WTC11 (cell line): ENCODE results near the gene VAV2. TPM values are rescaled to one million over a fixed set of nuclear protein-coding genes. Genes with fewer than 3 reads are reported as not detected.

Experiments used
- ATAC-seq: fragments of 200-7000 bp; cut with Tn5 transposase; 2 replicates; pipeline ENCODE4 v1.10.0; 2021; ENCODE audit warnings: mild to moderate bottlenecking, moderate library complexity
- CTCF ChIA-PET: fragments of 300-600 bp; sonication (Branson Sonifier 250); formaldehyde crosslinking; loops from one replicate; lab custom pipeline; 2021; ENCODE audit warnings: antibody characterized with exemption; lab: Charles Lee
- POLR2A ChIA-PET: fragments of 350-600 bp; sonication (Branson Sonifier 250); formaldehyde crosslinking; loops from one replicate; lab custom pipeline; 2021; ENCODE audit warnings: antibody characterized with exemption; lab: Charles Lee
- DNase-seq: peaks from one replicate; pipeline ENCODE4 v3.0.0; 2021; ENCODE audit warnings: low spot score
- H3K27ac Mint-ChIP-seq: 2 replicates; pipeline ENCODE4 v1.8.0; 2021; ENCODE audit warnings: mixed read lengths
- H3K27me3 Mint-ChIP-seq: 2 replicates; pipeline ENCODE4 v1.8.0; 2021; ENCODE audit warnings: low read depth, mild to moderate bottlenecking, moderate library complexity, mixed read lengths
- H3K36me3 Mint-ChIP-seq: 2 replicates; pipeline ENCODE4 v1.8.0; 2021; ENCODE audit warnings: mixed read lengths
- H3K4me1 Mint-ChIP-seq: 2 replicates; pipeline ENCODE4 v1.8.0; 2022; ENCODE audit warnings: mixed read lengths
- H3K4me3 Mint-ChIP-seq: 2 replicates; pipeline ENCODE4 v1.8.0; 2021; ENCODE audit warnings: mild to moderate bottlenecking, moderate library complexity, mixed read lengths
- H3K9me3 Mint-ChIP-seq: 2 replicates; pipeline ENCODE4 v1.8.0; 2021; ENCODE audit warnings: mixed read lengths
- ARID4B ChIP-seq: sonication (generic); formaldehyde crosslinking; IDR thresholded peaks from 2 replicates; pipeline ENCODE4 v1.8.0; 2023; ENCODE audit warnings: missing genetic modification reagents, mild to moderate bottlenecking, borderline replicate concordance
- ATF3 ChIP-seq: sonication (generic); formaldehyde crosslinking; conservative IDR thresholded peaks from 2 replicates; pipeline ENCODE4 v1.8.1; 2022; ENCODE audit warnings: mild to moderate bottlenecking, missing genetic modification reagents
- CREM ChIP-seq: sonication (generic); formaldehyde crosslinking; IDR thresholded peaks from 2 replicates; pipeline ENCODE4 v1.8.1; 2022; ENCODE audit warnings: mild to moderate bottlenecking, missing genetic modification reagents, moderate library complexity
- E2F1 ChIP-seq: sonication (generic); formaldehyde crosslinking; IDR thresholded peaks from 2 replicates; pipeline ENCODE4 v1.8.0; 2022; ENCODE audit warnings: mild to moderate bottlenecking, missing genetic modification reagents
- EMX1 ChIP-seq: fragments of 250-450 bp; sonication (Bioruptor Pico); IDR thresholded peaks from 2 replicates; pipeline ENCODE4 v1.8.0; 2021; ENCODE audit warnings: mild to moderate bottlenecking
- FOXJ3 ChIP-seq: sonication (generic); formaldehyde crosslinking; IDR thresholded peaks from 2 replicates; pipeline ENCODE4 v1.9.0; 2021; ENCODE audit warnings: missing genetic modification reagents, mild to moderate bottlenecking, borderline replicate concordance
- FOXP1 ChIP-seq: sonication (generic); formaldehyde crosslinking; IDR thresholded peaks from 2 replicates; pipeline ENCODE4 v1.8.0; 2022; ENCODE audit warnings: missing genetic modification reagents, mild to moderate bottlenecking, moderate library complexity, borderline replicate concordance
- GTF2I ChIP-seq: fragments of 250-450 bp; sonication (Bioruptor Pico); conservative IDR thresholded peaks from 2 replicates; pipeline ENCODE4 v1.4.0; 2021; ENCODE audit warnings: mild to moderate bottlenecking
- NR3C1 ChIP-seq: sonication (generic); formaldehyde crosslinking; conservative IDR thresholded peaks from 2 replicates; pipeline ENCODE4 v1.8.1; 2023; ENCODE audit warnings: low read depth, mild to moderate bottlenecking, missing genetic modification reagents
- OVOL2 ChIP-seq: fragments of 250-450 bp; sonication (Bioruptor Pico); IDR thresholded peaks from 2 replicates; pipeline ENCODE4 v1.9.0; 2021; ENCODE audit warnings: mild to moderate bottlenecking, borderline replicate concordance
- PRDM15 ChIP-seq: sonication (generic); formaldehyde crosslinking; IDR thresholded peaks from 2 replicates; pipeline ENCODE4 v1.8.0; 2022; ENCODE audit warnings: missing genetic modification reagents
- SMAD4 ChIP-seq: sonication (generic); formaldehyde crosslinking; IDR thresholded peaks from 2 replicates; pipeline ENCODE4 v1.8.0; 2022; ENCODE audit warnings: mild to moderate bottlenecking, missing genetic modification reagents
- ZBTB43 ChIP-seq: sonication (generic); formaldehyde crosslinking; IDR thresholded peaks from 2 replicates; pipeline ENCODE4 v1.8.1; 2023; ENCODE audit warnings: mild to moderate bottlenecking, missing genetic modification reagents
- ZNF219 ChIP-seq: sonication (generic); formaldehyde crosslinking; IDR thresholded peaks from 2 replicates; pipeline ENCODE4 v1.8.0; 2023; ENCODE audit warnings: missing genetic modification reagents, mild to moderate bottlenecking, borderline replicate concordance
- ZNF416 ChIP-seq: fragments of 250-450 bp; sonication (Bioruptor Pico); IDR thresholded peaks from 2 replicates; pipeline ENCODE4 v1.9.0; 2021; ENCODE audit warnings: mild to moderate bottlenecking, inconsistent platforms
- ZNF425 ChIP-seq: fragments of 250-450 bp; sonication (Bioruptor Pico); conservative IDR thresholded peaks from 2 replicates; pipeline ENCODE4 v1.9.0; 2021; ENCODE audit warnings: mild to moderate bottlenecking
- total RNA-seq: library from RNA; stranded (reverse); gene quantifications from 3 replicates; pipeline ENCODE4 v1.2.3, GENCODE V29; 2021

The VAV2 gene
- total RNA-seq, 1 experiment from 2014 or later: 39.7 TPM

GRCh38 chr9:133786907-133787753 lies 205.0 kb downstream of the VAV2 start (continued):
- TF ChIP-seq PRDM15 (CRISPR knock-in tag) (no peak), EMX1 (CRISPR knock-in tag) (no peak), FOXP1 (CRISPR knock-in tag) (no peak), ATF3 (CRISPR knock-in tag) (no peak), CREM (CRISPR knock-in tag) (no peak), ZBTB43 (CRISPR knock-in tag) (no peak), E2F1 (CRISPR knock-in tag) (no peak), ARID4B (CRISPR knock-in tag) (no peak)

GRCh38 chr9:133786371-133786753 lies 205.8 kb downstream of the VAV2 start:
- ChIA-PET CTCF (interaction anchor here (2.5 kb wide), 1 partner anchor 208 kb away, joined by 18 read pairs; no protein-coding TSS in a partner anchor), POLR2A (no interaction called here)
- DNase-seq (no peak), ATAC-seq (no peak)
- H3K27me3 Mint-ChIP-seq: no peaks in the 10 kb centered on the region
- H3K9me3 Mint-ChIP-seq: no peaks in the 10 kb centered on the region
- H3K4me3 Mint-ChIP-seq: no peak overlapping the region
- no peaks in the 10 kb centered on the region for H3K4me1 Mint-ChIP-seq
- H3K36me3 Mint-ChIP-seq: peaks cover 6% of the 10 kb centered on the region; the same call in 1 of the 2 replicates
- TF ChIP-seq NR3C1 (CRISPR knock-in tag) (no peak), ZNF219 (CRISPR knock-in tag) (no peak), ZNF425 (CRISPR knock-in tag) (no peak), ATF3 (CRISPR knock-in tag) (no peak), OVOL2 (CRISPR knock-in tag) (no peak), ZNF416 (CRISPR knock-in tag) (no peak), SMAD4 (CRISPR knock-in tag) (no peak), GTF2I (CRISPR knock-in tag) (no peak), ZBTB43 (CRISPR knock-in tag) (no peak), FOXJ3 (CRISPR knock-in tag) (no peak)
- H3K27ac Mint-ChIP-seq: no peak overlapping the region
